GM21737 (cell line): ENCODE results near the gene CNIH2.

Experiments
- ATAC-seq: cut with Tn5 transposase; IDR thresholded peaks from one replicate; pipeline ENCODE4 v1.9.1; 2021; ENCODE audit warnings: mild to moderate bottlenecking, moderate library complexity; ENCODE audit not compliant: unreplicated experiment

Gene CNIH2

GRCh38 chr11:66327171-66328030 is 49.4 kb downstream of the CNIH2 start:
- ATAC-seq, result no peak

DNA sequence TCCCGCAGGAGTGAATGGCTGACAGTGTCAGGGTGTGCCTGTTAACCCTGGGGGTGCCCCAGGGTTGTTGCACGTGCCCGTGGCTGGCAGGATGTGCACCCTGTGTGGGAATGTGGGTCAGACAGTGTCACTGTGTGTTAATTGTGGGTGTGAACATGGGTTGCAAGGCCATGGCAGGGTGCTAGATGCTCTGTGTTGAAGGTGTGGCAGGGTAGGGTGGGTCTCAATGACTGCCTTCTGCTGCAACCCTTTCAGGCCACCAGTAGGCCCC is 50.0 kb downstream of the CNIH2 start:
- no peak for ATAC-seq

GRCh38 chr11:66328302-66329144 is 50.5 kb downstream of the CNIH2 start:
- ATAC-seq, result no peak

- no peak for ATAC-seq
Measured at GRCh38 chr11:66329165-66329673, 51.2 kb downstream of the CNIH2 start.

DNA sequence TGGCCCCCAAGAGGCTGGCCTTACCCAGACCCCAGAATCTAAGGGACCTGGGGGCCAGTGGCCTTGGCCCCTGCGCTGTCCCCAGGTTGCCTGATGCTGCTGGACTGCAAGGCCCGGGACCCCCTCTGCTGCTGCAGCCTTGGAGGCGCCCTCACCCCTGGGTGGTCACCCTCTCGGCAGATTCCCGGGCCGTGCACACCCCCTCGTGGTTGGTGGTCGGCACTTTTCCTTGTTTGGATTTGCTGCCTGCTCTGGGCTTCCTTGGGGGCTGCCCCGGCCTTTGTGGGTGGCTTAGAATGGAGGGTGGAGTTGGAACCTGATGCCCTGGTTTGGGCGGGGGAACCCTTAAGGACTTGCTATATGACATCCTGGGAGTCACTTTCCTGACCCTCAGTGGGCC is 53.0 kb downstream of the CNIH2 start:
- ATAC-seq, result no peak

- ATAC-seq, result no peak
Measured at GRCh38 chr11:66331542-66332370, 53.8 kb downstream of the CNIH2 start.

GRCh38 chr11:66332371-66333219 is 54.6 kb downstream of the CNIH2 start:
- ATAC-seq, result no peak

- no peak for ATAC-seq
Measured at GRCh38 chr11:66333220-66333877, 55.4 kb downstream of the CNIH2 start.
